Measurements from ENCODE around the gene ST8SIA2. TPM values are rescaled to one million over a fixed set of nuclear protein-coding genes. Genes with fewer than 3 reads are reported as not detected.

The ST8SIA2 gene
- total RNA-seq, result not detected in 2 replicates

GRCh38 chr15:92393071-92393979, at the start of gene ST8SIA2:
TSS of gene ST8SIA2 (plus strand) at chr15:92393881. CDS start at chr15:92394065, 184 bp downstream.

